ENCODE measurements around the gene CLCN6.
A peak's percentile ranks its signal among the peaks of the same experiment; 100 is the strongest.

The CLCN6 gene

DNA sequence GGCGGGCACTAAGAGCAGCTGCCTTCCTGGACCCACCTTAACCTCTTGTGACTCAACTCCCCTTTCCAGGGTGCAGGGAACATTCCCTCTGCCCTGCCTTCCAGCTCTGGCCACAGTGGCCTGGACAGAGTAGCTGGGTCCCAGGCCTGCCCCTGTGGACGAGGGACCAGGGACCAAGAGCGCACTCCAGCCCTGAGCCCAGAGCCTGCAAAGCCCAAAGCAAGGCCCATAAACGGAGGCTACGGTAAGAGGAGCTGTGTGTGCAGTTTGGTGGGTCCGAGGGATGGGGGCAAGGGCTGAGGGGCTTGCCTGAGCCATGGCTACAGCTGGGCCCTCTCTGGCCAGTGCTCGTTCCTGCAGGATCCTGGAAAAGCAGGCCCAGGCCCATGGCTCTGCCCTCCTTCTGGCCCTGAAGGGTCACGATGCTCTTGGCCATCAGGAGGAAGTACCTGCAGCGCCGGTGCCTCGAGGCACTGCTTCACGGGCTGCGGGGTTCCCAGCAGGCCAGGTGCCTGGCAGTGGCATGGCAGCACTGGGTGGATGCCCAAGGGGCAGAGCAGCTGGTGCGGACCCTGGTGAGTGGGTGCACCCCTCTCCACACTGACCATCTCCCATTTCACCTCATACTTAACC is 18.1 kb upstream of the CLCN6 start:
- H3K9ac ChIP-seq (ENCODE audit: low read depth in 1 of 2, low read length in 2 of 2), result peak overlapping the region in 1 of 2 donors; percentile 38
- no peaks in the 10 kb centered on the region for H3K9me3 ChIP-seq (ENCODE audit: control insufficient read depth in 1 of 2, low read length in 2 of 2)
- no peak overlapping the region for H3K4me3 ChIP-seq (ENCODE audit: low read depth in 1 of 2, low read length in 2 of 2)

DNA sequence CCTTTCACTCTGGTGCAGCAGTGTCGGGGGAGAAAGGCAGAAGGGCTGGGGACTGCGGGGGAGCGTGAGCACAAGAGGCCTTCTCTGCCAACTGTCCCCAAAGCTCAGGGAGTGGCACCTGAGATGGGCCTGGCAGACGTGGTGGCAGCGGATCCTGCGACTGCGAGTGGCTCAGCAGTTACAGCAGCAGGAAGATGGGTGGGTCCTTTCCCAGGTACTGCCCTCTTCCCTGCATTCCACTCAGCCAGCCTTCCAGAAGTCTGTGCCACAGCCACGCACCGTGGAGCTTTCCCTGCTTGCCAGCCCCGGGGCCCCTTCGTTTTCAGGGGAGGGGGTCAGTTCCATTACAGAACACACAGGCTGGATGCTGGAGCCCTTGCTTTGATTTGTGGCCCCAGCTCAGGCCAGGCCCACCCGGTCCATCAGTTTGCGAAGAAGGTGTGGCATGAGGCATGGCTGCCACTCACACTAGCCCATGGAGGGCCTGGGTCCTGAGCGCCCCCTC is 17.4 kb upstream of the CLCN6 start:
- no peak overlapping the region for H3K4me3 ChIP-seq (ENCODE audit: low read depth in 1 of 2, low read length in 2 of 2)
- no peaks in the 10 kb centered on the region for H3K9me3 ChIP-seq (ENCODE audit: control insufficient read depth in 1 of 2, low read length in 2 of 2)
- H3K36me3 ChIP-seq (ENCODE audit: control insufficient read depth in 1 of 2, insufficient read depth in 2 of 2, low read length in 2 of 2), result peaks cover 8 to 30% of the 10 kb centered on the region in 2 donors
- no peak overlapping the region for H3K27ac ChIP-seq (ENCODE audit: low read depth, low read length)
- no peak overlapping the region for H3K9ac ChIP-seq (ENCODE audit: low read depth in 1 of 2, low read length in 2 of 2)
- H3K27me3 ChIP-seq (ENCODE audit: control insufficient read depth in 1 of 2, insufficient read depth in 2 of 2, low read length in 2 of 2), result no peaks in the 10 kb centered on the region
- peaks cover 53 to 58% of the 10 kb centered on the region in 2 donors for H3K4me1 ChIP-seq (ENCODE audit: control insufficient read depth in 1 of 2, insufficient read depth in 2 of 2, low read length in 2 of 2)

More for the DNA sequence above, 18.1 kb upstream of the CLCN6 start:
- Histone ChIP-seq H3K27me3 (ENCODE audit: control insufficient read depth in 1 of 2, insufficient read depth in 2 of 2, low read length in 2 of 2) (no peaks in the 10 kb centered on the region), H3K36me3 (ENCODE audit: control insufficient read depth in 1 of 2, insufficient read depth in 2 of 2, low read length in 2 of 2) (peaks cover 7 to 27% of the 10 kb centered on the region in 2 donors), H3K27ac (ENCODE audit: low read depth, low read length) (peak overlapping the region; percentile 11), H3K4me1 (ENCODE audit: control insufficient read depth in 1 of 2, insufficient read depth in 2 of 2, low read length in 2 of 2) (peaks cover 53 to 58% of the 10 kb centered on the region in 2 donors)

DNA sequence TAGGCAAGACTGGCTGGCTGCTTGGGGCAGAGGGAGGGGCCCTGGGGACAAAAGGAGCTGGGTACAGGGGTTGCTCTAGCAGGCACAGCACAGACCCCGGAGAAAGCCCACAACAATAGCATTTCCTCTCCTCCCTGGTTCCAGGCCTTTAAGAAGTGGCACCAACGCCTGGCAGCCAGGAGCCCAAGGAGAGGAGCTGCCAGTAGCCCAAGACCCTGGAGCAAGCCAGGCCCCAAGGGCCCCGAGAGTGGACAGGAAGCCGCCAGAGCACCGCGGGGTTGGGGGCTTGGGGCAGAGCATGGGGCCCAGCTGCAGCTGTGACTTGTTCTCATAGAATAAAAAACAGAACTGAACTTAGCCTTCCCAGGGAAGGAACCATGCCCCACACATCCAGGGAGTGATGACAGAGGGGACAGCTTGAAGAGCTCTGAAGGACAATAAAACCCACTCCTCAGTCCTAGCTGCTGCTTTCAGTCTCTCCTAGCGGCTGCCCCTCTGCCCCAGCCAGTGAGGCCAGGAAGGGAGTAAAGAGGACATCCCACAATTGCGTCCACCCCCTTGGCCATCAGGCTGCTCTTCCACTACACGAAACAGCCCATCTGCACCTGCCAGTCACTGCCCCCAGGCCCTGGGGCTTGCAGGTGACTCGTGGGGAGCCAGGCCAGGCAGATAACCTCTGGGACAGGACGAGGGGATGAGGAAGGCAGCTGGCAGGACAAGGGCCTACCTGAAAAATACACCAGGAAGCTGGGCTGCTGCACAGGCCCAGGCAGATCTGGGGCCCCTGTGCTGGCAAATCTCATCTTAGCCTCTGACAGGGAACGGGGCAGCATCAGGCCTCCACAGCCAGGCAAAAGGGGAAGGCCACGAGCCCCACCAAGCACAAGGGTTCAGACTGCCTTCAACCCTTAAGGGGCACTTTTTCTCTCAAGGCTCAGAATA is 16.6 kb upstream of the CLCN6 start:
- Histone ChIP-seq H3K4me3 (ENCODE audit: low read depth in 1 of 2, low read length in 2 of 2) (no peak overlapping the region), H3K36me3 (ENCODE audit: control insufficient read depth in 1 of 2, insufficient read depth in 2 of 2, low read length in 2 of 2) (peaks cover 16 to 38% of the 10 kb centered on the region in 2 donors), H3K9ac (ENCODE audit: low read depth in 1 of 2, low read length in 2 of 2) (peak overlapping the region; percentile 39 to 44), H3K27me3 (ENCODE audit: control insufficient read depth in 1 of 2, insufficient read depth in 2 of 2, low read length in 2 of 2) (no peaks in the 10 kb centered on the region), H3K4me1 (ENCODE audit: control insufficient read depth in 1 of 2, insufficient read depth in 2 of 2, low read length in 2 of 2) (peaks cover 53 to 56% of the 10 kb centered on the region in 2 donors), H3K27ac (ENCODE audit: low read depth, low read length) (peak overlapping the region; percentile 88), H3K9me3 (ENCODE audit: control insufficient read depth in 1 of 2, low read length in 2 of 2) (no peaks in the 10 kb centered on the region)

DNA sequence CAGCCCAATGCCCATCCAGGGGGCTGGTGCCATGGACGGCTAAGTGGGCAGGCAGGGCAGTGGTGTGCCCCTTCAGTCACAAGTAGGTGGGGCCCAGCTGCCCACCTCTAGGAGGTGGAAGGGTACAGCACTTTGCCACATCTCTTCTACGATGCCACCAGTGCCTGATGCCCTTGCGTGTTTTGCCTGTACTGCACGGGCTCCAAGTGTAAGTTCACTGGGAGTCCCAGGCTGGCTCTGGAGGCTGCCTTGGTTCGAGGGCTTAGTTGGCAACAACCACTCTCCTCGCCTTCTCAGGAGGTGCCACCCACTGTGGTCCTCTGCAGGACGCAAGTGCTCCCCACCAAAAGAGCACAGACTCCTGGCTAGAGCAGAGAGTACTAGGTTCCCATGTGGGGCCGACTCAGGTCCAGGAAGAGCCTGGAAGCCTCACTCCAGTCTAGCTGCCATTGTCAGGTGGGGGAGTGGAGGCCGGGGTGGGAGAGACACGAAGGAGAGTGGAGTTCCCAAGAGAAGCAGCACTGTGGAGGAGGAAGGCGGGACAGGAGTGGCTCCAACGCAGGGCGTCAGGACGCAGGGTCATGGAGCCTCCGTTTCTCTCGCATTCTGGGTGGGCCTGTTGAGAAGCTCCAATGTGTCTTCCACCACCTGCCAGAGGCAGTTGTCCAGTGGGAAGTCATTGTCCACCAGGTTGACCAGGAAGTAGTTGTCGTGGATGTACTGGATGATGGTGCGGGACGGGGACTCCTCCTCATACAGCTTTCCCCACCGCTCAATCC is 15.7 kb upstream of the CLCN6 start:
- Histone ChIP-seq H3K4me1 (ENCODE audit: control insufficient read depth in 1 of 2, insufficient read depth in 2 of 2, low read length in 2 of 2) (peaks cover 47% of the 10 kb centered on the region in 2 donors), H3K27me3 (ENCODE audit: control insufficient read depth in 1 of 2, insufficient read depth in 2 of 2, low read length in 2 of 2) (no peaks in the 10 kb centered on the region), H3K27ac (ENCODE audit: low read depth, low read length) (peak overlapping the region; percentile 88), H3K36me3 (ENCODE audit: control insufficient read depth in 1 of 2, insufficient read depth in 2 of 2, low read length in 2 of 2) (peaks cover 25 to 47% of the 10 kb centered on the region in 2 donors), H3K4me3 (ENCODE audit: low read depth in 1 of 2, low read length in 2 of 2) (peak overlapping the region; percentile 30 to 42), H3K9ac (ENCODE audit: low read depth in 1 of 2, low read length in 2 of 2) (peak overlapping the region; percentile 39 to 44), H3K9me3 (ENCODE audit: control insufficient read depth in 1 of 2, low read length in 2 of 2) (no peaks in the 10 kb centered on the region)

DNA sequence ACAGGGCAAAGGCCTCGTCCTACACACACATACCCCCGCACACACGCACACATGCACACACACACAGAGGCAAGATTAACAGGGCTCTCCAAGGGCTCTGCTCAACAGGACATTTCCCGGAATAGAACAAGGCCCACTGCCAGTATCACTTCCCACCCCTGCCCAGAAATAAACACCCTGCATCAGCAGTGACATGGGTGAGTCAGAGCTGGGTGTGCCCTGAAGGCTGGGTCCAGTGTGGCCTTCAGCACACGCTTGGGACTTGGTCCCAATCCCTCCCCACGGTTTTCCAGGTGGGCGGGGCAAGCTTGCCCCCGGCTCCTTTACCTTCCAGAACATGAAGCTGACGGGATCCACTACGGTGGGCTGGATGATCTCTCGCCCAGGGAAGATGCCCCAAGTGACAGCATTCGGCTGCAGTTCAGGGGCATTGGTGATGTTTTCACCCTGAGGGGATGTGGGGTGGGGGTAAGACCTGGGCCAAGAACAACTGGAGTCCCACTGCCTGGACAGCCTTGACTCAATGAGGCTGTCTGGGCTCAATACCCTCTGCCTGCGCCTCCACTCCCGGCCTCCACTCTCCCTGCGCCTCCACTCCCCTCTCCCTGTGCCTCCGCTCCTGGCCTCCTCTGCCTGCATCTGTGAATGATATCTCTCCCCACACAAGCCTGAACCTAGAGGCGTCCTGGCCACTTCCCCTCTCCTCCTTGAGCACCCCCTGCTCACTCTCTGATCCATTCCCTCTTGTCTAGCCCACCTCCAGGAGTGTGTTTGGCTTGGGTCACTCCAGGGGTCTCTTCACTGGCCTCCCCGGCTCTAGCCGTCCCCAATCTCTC is 14.9 kb upstream of the CLCN6 start:
- Histone ChIP-seq H3K9ac (ENCODE audit: low read depth in 1 of 2, low read length in 2 of 2) (peak overlapping the region; percentile 39 to 44), H3K4me3 (ENCODE audit: low read depth in 1 of 2, low read length in 2 of 2) (peak overlapping the region; percentile 30 to 42), H3K4me1 (ENCODE audit: control insufficient read depth in 1 of 2, insufficient read depth in 2 of 2, low read length in 2 of 2) (peaks cover 44% of the 10 kb centered on the region in 2 donors), H3K9me3 (ENCODE audit: control insufficient read depth in 1 of 2, low read length in 2 of 2) (no peaks in the 10 kb centered on the region), H3K27ac (ENCODE audit: low read depth, low read length) (peak overlapping the region; percentile 88), H3K27me3 (ENCODE audit: control insufficient read depth in 1 of 2, insufficient read depth in 2 of 2, low read length in 2 of 2) (no peaks in the 10 kb centered on the region), H3K36me3 (ENCODE audit: control insufficient read depth in 1 of 2, insufficient read depth in 2 of 2, low read length in 2 of 2) (peaks cover 31 to 55% of the 10 kb centered on the region in 2 donors)

DNA sequence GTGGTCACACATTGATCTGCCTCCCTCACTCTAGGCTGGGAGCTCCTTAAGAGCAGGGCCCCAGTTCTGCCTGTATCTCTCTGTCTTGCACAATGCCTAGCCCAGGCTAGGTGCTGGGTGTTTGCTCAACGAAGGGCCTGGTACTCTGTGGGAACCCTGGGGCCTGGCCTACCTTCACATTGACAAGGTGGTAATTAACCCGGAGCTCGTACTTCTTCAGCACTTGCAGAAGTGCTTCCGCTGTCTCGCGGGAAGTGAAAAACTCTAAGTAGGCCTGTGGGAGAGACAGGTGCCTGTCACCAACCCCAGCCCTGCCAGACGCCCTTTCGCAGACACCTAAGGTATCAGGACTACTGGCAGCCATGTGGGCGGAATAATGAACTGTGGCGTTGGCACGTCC is 13.9 kb upstream of the CLCN6 start:
- H3K36me3 ChIP-seq (ENCODE audit: control insufficient read depth in 1 of 2, insufficient read depth in 2 of 2, low read length in 2 of 2), result peaks cover 31 to 63% of the 10 kb centered on the region in 2 donors

DNA sequence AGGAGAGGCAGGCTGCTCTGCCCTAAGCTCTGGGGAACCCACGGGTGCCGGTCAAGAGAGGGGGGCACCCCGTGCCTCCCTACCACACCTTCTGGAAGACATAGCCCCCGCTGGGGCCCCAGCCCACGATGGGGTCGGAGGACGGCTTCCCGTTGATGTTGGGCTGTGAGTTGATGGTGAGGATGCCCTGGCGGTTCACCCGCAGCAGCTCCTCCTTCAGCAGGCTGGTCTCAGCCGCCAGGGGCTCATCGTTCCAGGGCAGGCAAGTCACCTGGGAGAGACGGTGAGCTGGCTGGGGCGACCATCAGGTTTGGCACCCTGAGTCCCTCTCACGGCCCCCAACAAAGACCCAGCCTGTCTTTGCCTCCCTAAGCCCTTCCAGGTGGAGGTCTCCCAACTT is 12.2 kb upstream of the CLCN6 start:
- H3K9me3 ChIP-seq (ENCODE audit: control insufficient read depth in 1 of 2, low read length in 2 of 2), result no peaks in the 10 kb centered on the region
- H3K9ac ChIP-seq (ENCODE audit: low read depth in 1 of 2, low read length in 2 of 2), result no peak overlapping the region
- H3K27ac ChIP-seq (ENCODE audit: low read depth, low read length), result no peak overlapping the region
- H3K4me1 ChIP-seq (ENCODE audit: control insufficient read depth in 1 of 2, insufficient read depth in 2 of 2, low read length in 2 of 2), result peaks cover 22 to 26% of the 10 kb centered on the region in 2 donors
- H3K27me3 ChIP-seq (ENCODE audit: control insufficient read depth in 1 of 2, insufficient read depth in 2 of 2, low read length in 2 of 2), result no peaks in the 10 kb centered on the region
- no peak overlapping the region for H3K4me3 ChIP-seq (ENCODE audit: low read depth in 1 of 2, low read length in 2 of 2)
- H3K36me3 ChIP-seq (ENCODE audit: control insufficient read depth in 1 of 2, insufficient read depth in 2 of 2, low read length in 2 of 2), result peaks cover 31 to 67% of the 10 kb centered on the region in 2 donors

More for the DNA sequence above, 13.9 kb upstream of the CLCN6 start:
- no peaks in the 10 kb centered on the region for H3K27me3 ChIP-seq (ENCODE audit: control insufficient read depth in 1 of 2, insufficient read depth in 2 of 2, low read length in 2 of 2)
- no peaks in the 10 kb centered on the region for H3K9me3 ChIP-seq (ENCODE audit: control insufficient read depth in 1 of 2, low read length in 2 of 2)
- H3K9ac ChIP-seq (ENCODE audit: low read depth in 1 of 2, low read length in 2 of 2), result peak overlapping the region in 1 of 2 donors; percentile 2
- no peak overlapping the region for H3K27ac ChIP-seq (ENCODE audit: low read depth, low read length)
- no peak overlapping the region for H3K4me3 ChIP-seq (ENCODE audit: low read depth in 1 of 2, low read length in 2 of 2)
- H3K4me1 ChIP-seq (ENCODE audit: control insufficient read depth in 1 of 2, insufficient read depth in 2 of 2, low read length in 2 of 2), result peaks cover 38 to 39% of the 10 kb centered on the region in 2 donors

DNA sequence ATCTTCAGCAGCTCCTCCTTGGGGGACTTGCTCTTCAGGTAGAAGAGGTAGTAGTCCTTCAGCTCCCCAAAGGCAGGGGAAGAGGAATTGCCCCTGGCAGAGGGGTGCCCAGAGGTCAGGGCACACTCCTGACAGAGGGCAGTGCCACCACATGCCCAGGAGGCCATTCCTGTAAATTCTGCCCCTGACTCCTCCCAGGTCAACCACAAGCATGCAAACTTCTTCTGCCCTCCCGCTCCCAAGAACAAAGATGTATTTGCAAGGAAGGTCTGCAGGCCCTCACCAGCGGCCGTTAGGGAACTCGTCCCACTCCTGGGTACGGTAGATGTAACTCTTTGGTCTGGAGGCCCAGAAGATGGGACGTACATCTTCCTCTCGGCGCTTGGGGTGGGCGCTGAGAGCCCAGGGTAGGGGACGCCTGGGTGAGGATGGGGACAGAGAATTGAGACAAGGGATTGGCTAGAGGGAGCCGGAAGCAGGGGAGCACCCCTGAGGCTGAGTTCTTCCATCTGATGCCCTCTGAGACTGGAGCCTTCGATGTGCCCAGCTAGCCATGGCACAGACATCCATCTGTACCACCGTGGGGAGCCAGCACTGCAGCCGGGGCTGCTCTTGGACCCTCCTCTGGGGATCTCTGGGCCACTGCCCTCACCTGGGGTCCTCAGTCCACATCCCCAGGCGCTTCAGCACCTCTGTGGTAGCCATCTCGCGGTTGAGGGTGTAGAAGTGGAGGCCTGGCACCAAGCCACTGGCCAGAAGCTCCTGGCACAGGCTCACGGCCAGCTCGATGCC is 11.3 kb upstream of the CLCN6 start:
- Histone ChIP-seq H3K4me1 (ENCODE audit: control insufficient read depth in 1 of 2, insufficient read depth in 2 of 2, low read length in 2 of 2) (peaks cover 19 to 21% of the 10 kb centered on the region in 2 donors), H3K27me3 (ENCODE audit: control insufficient read depth in 1 of 2, insufficient read depth in 2 of 2, low read length in 2 of 2) (no peaks in the 10 kb centered on the region), H3K36me3 (ENCODE audit: control insufficient read depth in 1 of 2, insufficient read depth in 2 of 2, low read length in 2 of 2) (peaks cover 35 to 70% of the 10 kb centered on the region in 2 donors), H3K9me3 (ENCODE audit: control insufficient read depth in 1 of 2, low read length in 2 of 2) (no peaks in the 10 kb centered on the region), H3K4me3 (ENCODE audit: low read depth in 1 of 2, low read length in 2 of 2) (no peak overlapping the region), H3K9ac (ENCODE audit: low read depth in 1 of 2, low read length in 2 of 2) (no peak overlapping the region), H3K27ac (ENCODE audit: low read depth, low read length) (no peak overlapping the region)
